Measurements from ENCODE around the gene CCDC136.

- TF ChIP-seq, protein P1, sequence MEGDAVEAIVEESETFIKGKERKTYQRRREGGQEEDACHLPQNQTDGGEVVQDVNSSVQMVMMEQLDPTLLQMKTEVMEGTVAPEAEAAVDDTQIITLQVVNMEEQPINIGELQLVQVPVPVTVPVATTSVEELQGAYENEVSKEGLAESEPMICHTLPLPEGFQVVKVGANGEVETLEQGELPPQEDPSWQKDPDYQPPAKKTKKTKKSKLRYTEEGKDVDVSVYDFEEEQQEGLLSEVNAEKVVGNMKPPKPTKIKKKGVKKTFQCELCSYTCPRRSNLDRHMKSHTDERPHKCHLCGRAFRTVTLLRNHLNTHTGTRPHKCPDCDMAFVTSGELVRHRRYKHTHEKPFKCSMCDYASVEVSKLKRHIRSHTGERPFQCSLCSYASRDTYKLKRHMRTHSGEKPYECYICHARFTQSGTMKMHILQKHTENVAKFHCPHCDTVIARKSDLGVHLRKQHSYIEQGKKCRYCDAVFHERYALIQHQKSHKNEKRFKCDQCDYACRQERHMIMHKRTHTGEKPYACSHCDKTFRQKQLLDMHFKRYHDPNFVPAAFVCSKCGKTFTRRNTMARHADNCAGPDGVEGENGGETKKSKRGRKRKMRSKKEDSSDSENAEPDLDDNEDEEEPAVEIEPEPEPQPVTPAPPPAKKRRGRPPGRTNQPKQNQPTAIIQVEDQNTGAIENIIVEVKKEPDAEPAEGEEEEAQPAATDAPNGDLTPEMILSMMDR (IDR thresholded peaks at IDR 0.05 in 8 of 11, conservative IDR thresholded peaks at IDR 0.05 in 3 of 11): no peak
- peak; percentile 68 to 80 (median 74) for TF ChIP-seq POLR2AphosphoS5 (IDR thresholded peaks at IDR 0.05)
These were observed at the start of gene CCDC136 for GRCh38 chr7:128791121-128791971.
